Hepatocyte (in vitro differentiated cells): ENCODE data around the gene FBXO47. TPM values are rescaled to one million over a fixed set of nuclear protein-coding genes. Genes with fewer than 3 reads are reported as not detected.

Source experiments
- DNase-seq: peaks from one replicate; pipeline ENCODE4 v3.0.0-alpha.2; 2016; ENCODE audit warnings: low spot score
- H2AFZ ChIP-seq: fragments of 200-600 bp; sonication (generic); 2 replicates; pipeline ENCODE4 v1.6.0; 2016; ENCODE audit warnings: antibody characterized with exemption, mild to moderate bottlenecking
- H3K27ac ChIP-seq: fragments of 200-600 bp; sonication (generic); 2 replicates; pipeline ENCODE4 v1.5.1; 2016; ENCODE audit warnings: mild to moderate bottlenecking
- H3K27me3 ChIP-seq: fragments of 200-600 bp; sonication (generic); 2 replicates; pipeline ENCODE4 v1.6.1; 2016
- H3K36me3 ChIP-seq: fragments of 200-600 bp; sonication (generic); replicated peaks from 2 replicates; pipeline ENCODE4 v1.5.1; 2016; ENCODE audit warnings: low read depth; ENCODE audit not compliant: insufficient read depth
- H3K4me1 ChIP-seq: fragments of 200-600 bp; sonication (generic); 2 replicates; pipeline ENCODE4 v1.5.1; 2016; ENCODE audit warnings: mild to moderate bottlenecking, moderate library complexity; ENCODE audit not compliant: insufficient read depth
- H3K4me2 ChIP-seq: fragments of 200-600 bp; sonication (generic); 2 replicates; pipeline ENCODE4 v1.6.0; 2016
- H3K4me3 ChIP-seq: fragments of 200-600 bp; sonication (generic); 2 replicates; pipeline ENCODE4 v1.5.1; 2016; ENCODE audit warnings: mild to moderate bottlenecking
- H3K79me2 ChIP-seq: fragments of 200-600 bp; sonication (generic); 2 replicates; pipeline ENCODE4 v1.6.0; 2017; ENCODE audit warnings: mild to moderate bottlenecking
- H3K9me2 ChIP-seq: fragments of 200-600 bp; sonication (generic); replicated peaks from 2 replicates; pipeline ENCODE4 v1.6.0; 2017; ENCODE audit warnings: mild to moderate bottlenecking; ENCODE audit not compliant: insufficient read depth
- H3K9me3 ChIP-seq: fragments of 200-600 bp; sonication (generic); 2 replicates; pipeline ENCODE4 v1.5.1; 2016; ENCODE audit warnings: low read depth, mild to moderate bottlenecking
- H4K20me1 ChIP-seq: fragments of 200-600 bp; sonication (generic); 2 replicates; pipeline ENCODE4 v1.6.0; 2016; ENCODE audit warnings: mild to moderate bottlenecking; ENCODE audit not compliant: insufficient read depth, poor library complexity, severe bottlenecking
- CTCF ChIP-seq: fragments of 200-600 bp; sonication (generic); IDR thresholded peaks from 2 replicates; pipeline ENCODE4 v1.5.1; 2016; ENCODE audit warnings: antibody characterized with exemption, mild to moderate bottlenecking; ENCODE audit not compliant: poor library complexity
- EZH2 ChIP-seq: fragments of 200-600 bp; sonication (generic); IDR thresholded peaks from 2 replicates; pipeline ENCODE4 v1.6.1; 2016; ENCODE audit warnings: antibody characterized with exemption, mild to moderate bottlenecking, borderline replicate concordance
- EZH2phosphoT487 ChIP-seq: fragments of 200-600 bp; sonication (generic); IDR thresholded peaks from one replicate; pipeline ENCODE4 v1.6.1; 2018; ENCODE audit warnings: antibody characterized with exemption, mild to moderate bottlenecking, low read depth, moderate library complexity; ENCODE audit not compliant: unreplicated experiment, severe bottlenecking
- WGBS: methylation state at CpG from one replicate; pipeline ENCODE4 v1.1.6; 2016; ENCODE audit warnings: low lambda C conversion rate; ENCODE audit errors: missing lambda C conversion rate; 5-methylcytosine and 5-hydroxymethylcytosine counted together
- polyA plus RNA-seq: library from polyadenylated mRNA; unstranded; fragments of >200 nt; fragmentation: Nextera tagmentation; extraction: Ambion mirVana; gene quantifications from 2 replicates; pipeline ENCODE4 v1.2.1, GENCODE V29; 2016
- total RNA-seq: library from RNA; depleted of rRNA; stranded (reverse); fragments of >200 nt; gene quantifications from 2 replicates; pipeline ENCODE4 v1.2.3, GENCODE V29; 2014

Gene FBXO47
- total and polyA plus RNA-seq, 2 experiments from 2014 or later: not detected

- Histone ChIP-seq H3K36me3 (no peaks in the 10 kb centered on the region), H2AFZ (no peak overlapping the region), H3K4me2 (no peak overlapping the region), H3K79me2 (no peaks in the 10 kb centered on the region), H3K9me2 (no peaks in the 10 kb centered on the region), H3K27me3 (no peaks in the 10 kb centered on the region), H4K20me1 (no peaks in the 10 kb centered on the region), H3K4me3 (no peak overlapping the region), H3K4me1 (peaks cover 8% of the 10 kb centered on the region), H3K27ac (no peak overlapping the region), H3K9me3 (peaks cover 5% of the 10 kb centered on the region)
- TF ChIP-seq EZH2phosphoT487 (no peak), EZH2 (no peak), CTCF (no peak)
- WGBS: 93% methylated on average over 5 of the region's 5 CpGs
- DNase-seq: no peak
These were observed 29.6 kb upstream of the FBXO47 start for GRCh38 chr17:38996660-38997337.

GRCh38 chr17:38994026-38994425 is 26.8 kb upstream of the FBXO47 start:
- no peaks in the 10 kb centered on the region for H3K9me2 ChIP-seq
- no peak overlapping the region for H3K27ac ChIP-seq
- no peaks in the 10 kb centered on the region for H3K4me1 ChIP-seq
- DNase-seq: no peak
- H3K4me3 ChIP-seq: no peak overlapping the region
- peaks cover 5% of the 10 kb centered on the region for H3K9me3 ChIP-seq
- H3K79me2 ChIP-seq: no peaks in the 10 kb centered on the region
- H3K36me3 ChIP-seq: no peaks in the 10 kb centered on the region
- no peak for TF ChIP-seq EZH2
- no peak for TF ChIP-seq EZH2phosphoT487
- TF ChIP-seq CTCF: no peak
- H4K20me1 ChIP-seq: no peaks in the 10 kb centered on the region
- H3K4me2 ChIP-seq: no peak overlapping the region
- no peak overlapping the region for H2AFZ ChIP-seq
- H3K27me3 ChIP-seq: no peaks in the 10 kb centered on the region
- whole genome bisulfite sequencing: 39% methylated on average over 2 of the region's 2 CpGs

- H3K4me3 ChIP-seq: no peak overlapping the region
- no peak overlapping the region for H3K27ac ChIP-seq
- no peaks in the 10 kb centered on the region for H3K9me2 ChIP-seq
- H3K27me3 ChIP-seq: no peaks in the 10 kb centered on the region
- H3K9me3 ChIP-seq: no peaks in the 10 kb centered on the region
- no peak overlapping the region for H3K4me2 ChIP-seq
- no peaks in the 10 kb centered on the region for H4K20me1 ChIP-seq
- no peak for TF ChIP-seq CTCF
- TF ChIP-seq EZH2phosphoT487: no peak
- TF ChIP-seq EZH2: no peak
- 88% methylated on average over 2 of the region's 2 CpGs for WGBS
- H2AFZ ChIP-seq: no peak overlapping the region
- no peaks in the 10 kb centered on the region for H3K36me3 ChIP-seq
- DNase-seq: no peak
- H3K79me2 ChIP-seq: no peaks in the 10 kb centered on the region
- H3K4me1 ChIP-seq: no peaks in the 10 kb centered on the region
These were observed 17.5 kb upstream of the FBXO47 start for GRCh38 chr17:38984666-38985065.
